GM20431 (cell line): ENCODE measurements around the gene BTBD2.
"Not testable (repeated sequence)": the region's sequence is repeated elsewhere in the genome, so short reads cannot be mapped to it uniquely, and the experiment has no call there.

Source experiments
- in situ Hi-C: fragments of 300-500 bp; cut with MseI, MboI; formaldehyde crosslinking; loops from one replicate; pipeline ENCODE4 v1.15.0; 2020; ENCODE audit warnings: low sequenced_read_pairs; ENCODE audit not compliant: unreplicated experiment

BTBD2 gene

GRCh38 chr19:1988464-1988863 is 27.1 kb downstream of the BTBD2 start:
- in situ Hi-C loops, result not testable (repeated sequence)

GRCh38 chr19:1987197-1988187 is 28.0 kb downstream of the BTBD2 start:
- in situ Hi-C loops, result no loop called here

- in situ Hi-C loops, result no loop called here
Observed at GRCh38 chr19:1986357-1987162, 29.0 kb downstream of the BTBD2 start.

GRCh38 chr19:1985588-1986356 is 29.7 kb downstream of the BTBD2 start:
- in situ Hi-C loops, result no loop called here

- in situ Hi-C loops, result no loop called here
Observed at GRCh38 chr19:1984357-1984756, 31.2 kb downstream of the BTBD2 start.

- in situ Hi-C loops, result no loop called here
Observed at GRCh38 chr19:1981253-1981652, 34.3 kb downstream of the BTBD2 start.

GRCh38 chr19:1980809-1981181 is 34.7 kb downstream of the BTBD2 start:
- in situ Hi-C loops, result no loop called here

- in situ Hi-C loops, result no loop called here
Observed at GRCh38 chr19:1980091-1980808, 35.3 kb downstream of the BTBD2 start.

GRCh38 chr19:1979642-1980041 is 35.9 kb downstream of the BTBD2 start:
- in situ Hi-C loops, result no loop called here

GRCh38 chr19:1979017-1979416 is 36.5 kb downstream of the BTBD2 start:
- in situ Hi-C loops, result no loop called here

- in situ Hi-C loops, result no loop called here
Observed at GRCh38 chr19:1978346-1978894, 37.1 kb downstream of the BTBD2 start.

- in situ Hi-C loops, result no loop called here
Observed at GRCh38 chr19:1977120-1977519, 38.4 kb downstream of the BTBD2 start.

GRCh38 chr19:1975162-1975480 is 40.4 kb downstream of the BTBD2 start:
- in situ Hi-C loops, result no loop called here

GRCh38 chr19:1974381-1975161 is 40.9 kb downstream of the BTBD2 start:
- in situ Hi-C loops, result no loop called here

- in situ Hi-C loops, result no loop called here
Observed at GRCh38 chr19:1970806-1971502, 44.6 kb downstream of the BTBD2 start.

- in situ Hi-C loops, result no loop called here
Observed at GRCh38 chr19:1970003-1970805, 45.3 kb downstream of the BTBD2 start.

- in situ Hi-C loops, result no loop called here
Observed at GRCh38 chr19:1969176-1970002, 46.1 kb downstream of the BTBD2 start.
